ENCODE data around the gene VPS11.

DNA sequence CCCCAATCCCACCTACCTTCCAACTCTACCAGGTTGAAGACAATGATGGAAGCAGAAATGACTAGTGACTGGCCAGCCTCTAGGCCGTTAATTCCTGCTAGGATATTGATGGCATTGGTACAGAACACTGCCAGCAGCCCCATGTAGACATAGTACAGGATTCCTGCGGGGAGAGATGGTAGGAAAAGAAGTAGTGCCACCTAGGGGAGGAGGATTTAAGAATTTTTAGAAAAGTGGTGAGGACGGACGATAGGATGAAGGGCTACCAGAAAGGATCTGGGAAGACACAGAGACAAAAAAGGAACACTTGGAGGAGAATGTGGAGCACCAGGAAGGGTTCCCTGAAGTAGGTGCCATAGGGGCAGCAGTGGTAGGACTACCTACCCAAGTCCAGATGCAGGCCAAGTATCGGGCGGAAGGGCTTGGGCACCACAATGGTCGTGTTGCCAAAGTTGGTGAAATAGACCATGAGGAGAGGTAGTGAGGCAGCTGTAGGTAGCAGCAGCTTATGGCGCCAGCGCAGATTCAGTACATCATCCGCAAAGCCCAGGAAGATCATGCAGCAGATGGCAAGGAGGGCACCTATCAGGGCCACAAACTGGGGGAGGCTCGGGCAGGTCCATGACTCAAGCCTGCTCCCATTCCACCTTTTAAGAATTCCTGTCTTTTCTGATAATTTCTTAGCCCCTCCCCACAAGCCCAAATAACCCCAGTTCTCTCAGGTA, 32.8 kb downstream of the VPS11 start:
- TF ChIP-seq, protein P1, sequence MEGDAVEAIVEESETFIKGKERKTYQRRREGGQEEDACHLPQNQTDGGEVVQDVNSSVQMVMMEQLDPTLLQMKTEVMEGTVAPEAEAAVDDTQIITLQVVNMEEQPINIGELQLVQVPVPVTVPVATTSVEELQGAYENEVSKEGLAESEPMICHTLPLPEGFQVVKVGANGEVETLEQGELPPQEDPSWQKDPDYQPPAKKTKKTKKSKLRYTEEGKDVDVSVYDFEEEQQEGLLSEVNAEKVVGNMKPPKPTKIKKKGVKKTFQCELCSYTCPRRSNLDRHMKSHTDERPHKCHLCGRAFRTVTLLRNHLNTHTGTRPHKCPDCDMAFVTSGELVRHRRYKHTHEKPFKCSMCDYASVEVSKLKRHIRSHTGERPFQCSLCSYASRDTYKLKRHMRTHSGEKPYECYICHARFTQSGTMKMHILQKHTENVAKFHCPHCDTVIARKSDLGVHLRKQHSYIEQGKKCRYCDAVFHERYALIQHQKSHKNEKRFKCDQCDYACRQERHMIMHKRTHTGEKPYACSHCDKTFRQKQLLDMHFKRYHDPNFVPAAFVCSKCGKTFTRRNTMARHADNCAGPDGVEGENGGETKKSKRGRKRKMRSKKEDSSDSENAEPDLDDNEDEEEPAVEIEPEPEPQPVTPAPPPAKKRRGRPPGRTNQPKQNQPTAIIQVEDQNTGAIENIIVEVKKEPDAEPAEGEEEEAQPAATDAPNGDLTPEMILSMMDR (IDR thresholded peaks at IDR 0.05) = peak in 4 of 12 donors; percentile 7 to 16 (median 11)
- TF ChIP-seq POLR2A (IDR thresholded peaks at IDR 0.05) = no peak

Data from heart left ventricle (tissue), 13 donors.